ENCODE measurements around the gene LRCH4. TPM values are rescaled to one million over a fixed set of nuclear protein-coding genes. Genes with fewer than 3 reads are reported as not detected.
A peak's percentile ranks its signal among the peaks of the same experiment; 100 is the strongest.

Gene LRCH4
- total RNA-seq (2014; rRNA removed; shearing (Covaris generic)), result 12.2 and 16.0 TPM in 2 replicates

DNA sequence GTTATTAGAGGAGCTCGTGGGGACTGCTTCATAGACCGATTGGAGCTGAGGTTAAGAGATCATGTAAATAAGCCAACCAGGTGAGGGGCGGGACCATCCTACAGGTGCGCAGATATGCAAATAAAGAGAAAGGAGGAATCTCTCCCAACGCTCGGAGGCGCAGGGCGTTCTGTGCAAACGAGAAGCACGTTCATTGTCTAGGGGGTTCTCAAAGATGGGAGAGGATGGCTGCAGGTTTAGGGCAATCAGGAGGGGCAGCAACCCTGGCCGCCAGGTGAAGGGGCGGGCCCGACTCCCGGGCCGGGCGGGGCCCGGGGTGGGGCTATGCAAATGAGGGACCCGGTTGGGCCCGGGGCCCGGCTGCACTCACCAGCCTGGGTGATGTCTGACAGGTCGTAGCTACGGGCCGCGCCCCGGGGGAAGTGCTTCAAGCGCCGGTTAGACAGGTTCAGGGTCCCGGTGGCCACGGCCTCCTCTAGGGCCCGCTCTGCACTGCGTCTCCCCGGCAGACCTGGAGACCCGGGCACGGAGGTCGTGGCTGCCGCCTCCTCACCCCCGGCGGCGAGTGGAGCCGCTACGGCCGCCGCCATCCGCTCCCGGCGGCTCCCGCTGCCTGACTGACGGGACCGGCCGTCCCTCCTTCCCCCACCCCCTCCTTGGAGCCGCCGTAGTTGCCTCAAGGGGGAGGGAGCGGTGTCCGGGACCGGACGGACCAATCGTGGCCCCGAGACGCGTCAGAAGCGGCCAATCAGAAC lies at the start of gene LRCH4:
Gene LRCH4 (minus strand): TSS at position 619 of the 755 bp plus-strand sequence. CDS start 29 bp downstream, at position 590.
- DNase-seq (ENCODE audit: low read depth), result peak; percentile 38

DNA sequence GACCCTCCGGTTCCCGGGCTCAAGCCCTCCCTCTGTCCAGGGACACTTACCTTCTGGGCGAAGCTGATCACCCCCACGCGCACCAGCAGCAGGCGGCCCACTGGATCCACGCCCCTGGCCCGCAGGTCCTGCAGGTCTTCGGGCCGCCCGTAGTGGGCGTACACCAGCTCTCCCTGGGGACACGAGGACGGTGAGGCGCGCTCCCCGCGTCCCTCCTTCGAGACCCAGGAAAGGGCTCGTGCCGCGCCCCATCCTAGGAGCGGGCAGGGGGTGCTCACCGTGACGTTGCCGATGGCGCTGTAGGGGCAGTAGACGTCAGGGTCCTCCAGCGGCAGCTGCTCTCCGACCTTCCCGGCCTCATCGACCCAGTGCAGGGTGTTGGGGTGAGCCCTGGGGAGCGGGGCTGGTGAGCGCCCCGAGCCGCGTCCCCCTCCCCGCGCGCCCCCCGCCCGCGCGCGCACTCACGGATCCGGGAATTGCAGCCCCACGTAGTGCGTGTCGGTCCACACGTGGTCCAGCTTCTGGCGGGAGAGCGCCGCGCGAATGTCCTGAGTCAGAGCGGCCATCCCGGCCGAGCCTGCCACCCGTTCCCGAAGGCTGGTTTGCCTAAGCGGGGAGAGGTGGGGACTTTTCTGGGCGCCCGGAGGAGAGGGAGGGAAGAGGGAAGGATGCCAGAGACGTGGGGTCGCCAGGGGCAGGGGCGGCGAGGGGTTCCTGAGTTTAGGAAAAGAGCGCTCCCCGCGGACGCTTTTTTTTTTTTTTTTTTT lies 47.2 kb upstream of the LRCH4 start:
- peak; percentile 47 for DNase-seq (ENCODE audit: low read depth)

DNA sequence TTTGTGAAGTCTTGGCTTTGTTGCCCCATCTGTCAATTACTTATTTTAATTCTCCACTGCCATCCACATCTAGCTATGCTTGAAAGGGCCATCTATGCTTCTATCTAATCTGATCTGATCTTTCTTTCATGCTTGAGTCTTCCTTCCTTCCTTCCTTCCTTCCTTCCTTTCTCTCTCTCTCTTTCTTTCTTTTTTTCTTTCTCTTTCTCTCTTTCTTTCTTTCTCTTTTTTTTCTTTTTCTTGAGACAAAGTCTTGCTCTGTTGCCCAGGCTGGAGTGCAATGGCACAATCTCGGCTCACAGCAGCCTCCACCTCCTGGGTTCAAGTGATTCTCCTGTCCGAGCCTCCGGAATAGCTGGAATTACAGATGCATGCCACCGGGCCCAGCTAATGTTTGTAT lies 44.1 kb upstream of the LRCH4 start:
- no peak for DNase-seq (ENCODE audit: low read depth)

DNA sequence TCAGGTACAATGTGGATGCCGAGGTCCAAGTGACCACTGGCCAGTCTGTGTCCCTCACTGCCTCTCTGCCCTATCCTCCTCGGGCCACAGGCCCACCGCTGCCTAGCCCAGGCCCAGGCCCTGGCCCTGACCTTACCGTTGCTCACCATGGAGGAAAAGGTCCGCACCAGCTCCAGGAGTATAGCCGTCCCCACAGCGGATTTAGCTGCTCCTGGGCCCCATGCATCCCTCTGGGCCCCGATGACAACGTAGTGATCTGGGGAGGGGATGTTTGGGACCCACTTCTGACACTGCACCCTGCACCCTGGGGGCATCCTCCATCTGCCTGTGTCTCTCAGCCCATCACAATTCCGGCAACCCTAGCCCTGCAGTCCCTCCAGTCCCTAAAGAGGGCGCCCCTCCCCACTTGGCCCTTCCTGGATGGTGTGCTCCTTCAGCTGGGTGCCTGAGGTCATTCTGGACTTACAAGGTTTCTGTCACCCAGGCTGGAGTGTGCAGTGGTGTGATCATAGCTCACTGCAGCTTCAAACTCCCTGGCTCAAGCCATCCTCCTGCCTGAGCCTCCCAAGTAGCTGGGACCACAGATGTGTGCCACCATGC lies 43.3 kb upstream of the LRCH4 start:
- DNase-seq (ENCODE audit: low read depth), result peak; percentile 38

- no peak for DNase-seq (ENCODE audit: low read depth)
These were observed 41.3 kb upstream of the LRCH4 start for GRCh38 chr7:100627238-100627549.

DNA sequence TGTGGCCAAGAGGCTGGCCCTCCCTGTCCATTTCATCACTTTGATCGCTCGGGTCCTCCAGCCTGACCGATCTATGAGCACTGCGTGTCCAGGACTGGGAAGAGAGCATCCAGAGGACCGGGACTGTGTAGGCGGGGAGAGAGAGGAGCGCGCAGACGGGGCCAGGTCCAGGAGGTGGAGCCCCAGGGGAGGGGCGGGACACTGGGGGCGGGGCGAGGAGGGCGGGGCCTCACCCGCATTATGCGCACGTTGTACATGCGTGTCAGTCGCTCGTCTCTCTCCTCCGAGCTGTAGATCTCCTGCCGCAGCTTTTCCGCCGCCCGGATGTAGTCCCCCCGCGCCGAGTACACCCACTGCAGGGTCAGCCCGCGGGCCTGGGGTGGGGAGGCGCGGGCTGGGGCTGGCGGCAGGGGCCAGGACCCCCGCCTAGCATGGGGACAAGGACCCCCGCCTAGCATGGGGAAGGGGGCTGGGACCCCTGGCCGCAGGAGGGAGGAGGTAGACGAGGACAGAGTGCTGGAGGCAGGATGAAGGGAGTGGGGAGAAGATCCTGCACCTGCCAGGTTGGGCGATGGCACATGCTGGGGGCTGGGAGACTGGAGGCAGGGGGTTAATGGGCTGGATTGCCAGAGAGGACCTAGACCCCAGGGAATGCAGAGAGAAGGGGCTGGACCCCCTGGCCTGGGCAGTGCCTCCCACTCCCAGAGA lies 40.8 kb upstream of the LRCH4 start:
- DNase-seq (ENCODE audit: low read depth), result peak; percentile 21

DNA sequence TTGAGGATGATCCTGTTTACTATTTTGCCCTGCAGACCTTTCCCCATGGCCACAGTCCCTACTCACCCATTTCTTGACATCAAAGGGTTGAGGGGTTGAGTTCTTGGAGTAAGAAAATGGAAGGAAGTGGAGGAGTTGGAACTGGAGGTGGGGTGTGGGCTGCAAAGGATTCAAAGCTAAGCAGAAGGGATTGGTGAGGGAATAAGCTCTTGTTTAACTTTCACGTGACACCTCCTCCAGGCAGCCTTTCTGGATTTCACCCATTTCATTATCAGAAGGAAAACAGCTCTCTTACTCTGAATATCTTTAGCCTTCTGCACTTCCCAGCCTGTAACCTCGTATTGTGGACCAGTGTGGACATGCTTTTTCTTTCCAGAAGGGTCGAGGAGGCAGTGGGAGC lies 40.1 kb upstream of the LRCH4 start:
- DNase-seq (ENCODE audit: low read depth), result no peak

GRCh38 chr7:100623951-100624824 lies 38.3 kb upstream of the LRCH4 start:
- no peak for DNase-seq (ENCODE audit: low read depth)

- DNase-seq (ENCODE audit: low read depth), result no peak
These were observed 35.6 kb upstream of the LRCH4 start for GRCh38 chr7:100621554-100621953.

GRCh38 chr7:100620804-100621203 lies 34.9 kb upstream of the LRCH4 start:
- no peak for DNase-seq (ENCODE audit: low read depth)

DNA sequence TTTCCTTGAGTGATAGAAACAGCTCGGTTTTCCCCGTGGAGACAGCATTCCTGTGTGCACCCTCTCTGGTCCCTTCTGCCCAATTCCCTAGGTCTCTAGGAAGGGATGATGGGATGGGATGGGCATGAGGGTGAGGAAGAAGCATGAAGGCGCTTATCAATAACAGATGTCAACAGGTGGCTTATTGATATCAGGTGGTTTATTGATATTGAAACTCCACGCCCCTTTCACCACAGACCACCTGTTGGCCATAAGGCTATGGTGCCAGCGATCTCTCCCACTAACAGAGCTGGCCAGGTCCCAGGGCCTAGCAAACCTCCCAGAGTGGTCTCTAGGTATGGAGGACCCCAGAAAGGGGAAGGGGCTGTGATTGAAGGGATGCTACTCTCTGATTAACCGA lies 34.3 kb upstream of the LRCH4 start:
- DNase-seq (ENCODE audit: low read depth), result no peak

- peak; percentile 27 for DNase-seq (ENCODE audit: low read depth)
These were observed 28.5 kb upstream of the LRCH4 start for GRCh38 chr7:100614308-100614861.

DNA sequence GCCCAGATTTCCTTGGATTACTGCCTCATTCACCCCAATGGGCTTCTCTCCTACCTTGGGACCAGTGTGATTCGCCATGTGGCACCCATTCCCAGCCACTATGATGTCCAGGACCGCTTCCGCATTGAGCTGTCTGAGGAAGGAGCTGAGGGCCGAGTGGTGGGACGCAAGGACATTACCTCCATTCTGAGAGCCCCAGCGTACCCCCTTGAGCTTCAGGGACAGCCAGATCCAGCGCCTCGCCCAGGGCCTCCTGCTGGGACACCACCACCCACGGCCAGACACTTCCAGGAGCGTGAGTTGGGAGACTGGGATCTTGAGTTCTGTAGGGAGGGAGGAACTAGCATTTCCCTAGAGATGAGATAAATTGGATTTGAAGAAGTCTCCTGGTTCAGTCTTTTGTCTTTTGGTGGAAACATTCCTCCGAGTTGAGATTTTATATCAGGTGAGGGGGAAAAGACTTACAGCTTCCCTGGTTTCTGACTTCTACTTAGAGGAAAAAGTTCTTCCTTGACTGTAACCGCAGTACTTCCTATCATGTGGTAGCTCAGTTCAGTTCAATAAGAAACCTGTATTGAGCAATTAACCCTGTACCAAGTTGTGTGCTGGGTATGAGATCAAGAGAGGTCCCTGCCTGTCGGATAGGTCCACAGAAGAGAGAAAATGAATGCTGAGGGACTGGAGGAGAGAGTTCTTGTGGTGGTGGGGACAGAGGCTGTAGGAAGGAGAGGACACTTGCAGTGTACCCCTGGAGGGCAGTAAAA lies 27.7 kb upstream of the LRCH4 start:
- no peak for DNase-seq (ENCODE audit: low read depth)

DNA sequence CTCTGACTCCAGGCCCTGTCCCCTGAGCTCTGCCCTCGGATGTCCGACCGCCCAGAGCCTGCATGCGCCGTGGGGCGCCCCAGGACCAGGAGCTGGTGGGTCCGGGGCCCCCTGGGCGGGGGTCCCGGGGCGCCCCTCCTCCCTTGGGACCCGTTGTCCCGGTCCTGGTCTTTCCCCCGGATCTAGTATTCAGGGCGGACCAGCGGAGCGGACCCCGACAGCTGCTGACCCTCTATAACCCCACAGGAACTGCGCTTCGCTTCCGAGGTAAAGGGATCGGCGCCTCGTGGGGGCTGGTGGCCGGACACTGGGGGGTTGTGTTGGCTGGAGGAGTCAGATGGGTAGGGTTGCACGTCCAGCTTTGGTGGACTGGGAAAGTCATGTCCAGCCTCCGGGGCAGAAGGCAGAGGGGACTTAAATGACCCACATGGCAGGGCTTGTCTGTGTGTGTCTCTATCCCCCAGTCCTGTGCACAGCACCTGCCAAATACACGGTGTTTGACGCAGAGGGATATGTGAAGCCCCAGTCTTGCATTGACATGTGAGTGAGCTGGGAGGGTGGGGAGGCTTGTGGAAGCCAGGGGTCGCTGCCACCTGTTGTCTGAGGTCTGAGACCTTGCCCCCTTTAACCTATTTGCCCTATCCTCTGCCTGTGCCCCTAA lies 26.9 kb upstream of the LRCH4 start:
- DNase-seq (ENCODE audit: low read depth), result no peak

DNA sequence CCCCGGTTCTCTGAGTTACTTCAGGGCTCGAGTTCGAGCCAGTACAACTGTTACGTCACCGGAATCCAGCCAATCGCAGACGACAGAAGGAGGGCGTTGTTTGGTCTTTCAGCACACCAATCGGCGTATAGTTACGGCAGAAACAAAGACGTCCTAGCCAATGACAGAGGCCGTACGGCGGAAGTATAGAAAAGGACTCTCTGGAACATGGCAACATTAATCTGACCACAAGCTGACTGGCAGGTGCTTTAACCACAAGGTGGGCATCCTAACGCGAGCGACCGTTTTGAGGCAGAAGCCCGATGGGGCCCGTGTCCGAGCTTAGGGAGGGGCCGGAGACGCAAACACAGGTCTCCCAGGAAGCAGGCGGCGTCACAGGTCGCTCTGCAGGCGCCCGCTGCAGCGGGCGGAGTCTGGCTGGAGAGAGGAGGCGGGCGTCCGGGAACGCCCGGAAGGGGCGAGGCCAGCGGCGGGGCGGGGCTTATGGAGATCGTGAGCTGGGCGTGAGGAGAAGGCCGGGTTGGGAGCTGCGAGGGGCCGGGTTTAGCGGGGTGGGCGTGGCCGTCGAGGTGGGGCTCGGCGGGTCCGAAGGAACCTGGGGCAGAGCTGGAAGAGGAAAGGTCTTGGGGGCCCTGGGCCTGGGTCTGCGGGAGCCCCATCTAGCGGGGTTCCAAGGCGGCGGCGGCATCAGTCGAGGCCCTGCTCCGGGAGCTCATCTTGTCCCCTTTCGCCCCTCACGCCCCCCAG lies 26.2 kb upstream of the LRCH4 start, which contains the start of gene MOSPD3:
Gene MOSPD3 (plus strand): TSS at position 558 of the 747 bp plus-strand sequence. CDS start 252 bp downstream, outside the sequence.
- DNase-seq (ENCODE audit: low read depth), result peak; percentile 100

DNA sequence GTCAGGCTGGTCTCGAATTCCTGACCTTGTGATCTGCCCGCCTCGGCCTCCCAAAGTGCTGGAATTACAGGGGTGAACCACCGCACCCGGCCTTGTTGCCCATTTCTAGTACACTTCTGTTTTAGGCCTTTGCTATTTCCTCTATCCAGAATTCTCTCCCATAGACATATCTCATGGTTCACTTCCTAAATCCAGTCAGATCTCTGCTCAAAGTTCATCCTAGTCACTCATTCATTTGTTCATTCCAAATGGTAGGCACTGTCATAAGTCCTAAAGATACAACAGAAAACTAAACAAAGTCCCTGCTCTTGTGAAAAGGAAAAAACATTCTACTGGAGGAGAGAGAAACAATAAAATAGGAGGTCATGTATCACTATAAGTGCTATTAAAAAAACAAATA lies 24.0 kb upstream of the LRCH4 start:
- DNase-seq (ENCODE audit: low read depth), result no peak

- no peak for DNase-seq (ENCODE audit: low read depth)
These were observed 21.2 kb upstream of the LRCH4 start for GRCh38 chr7:100607111-100607510.

- DNase-seq (ENCODE audit: low read depth), result no peak
These were observed 20.4 kb upstream of the LRCH4 start for GRCh38 chr7:100606313-100606712.
